CD4-positive, alpha-beta memory T cell (primary cell): ENCODE measurements around the gene SYNPO2. TPM values are rescaled to one million over a fixed set of nuclear protein-coding genes. Genes with fewer than 3 reads are reported as not detected.

ENCODE experiments used
- CTCF ChIA-PET: fragments of 350-600 bp; sonication (Branson Sonifier 250); formaldehyde crosslinking; loops from one replicate; lab custom pipeline; 2021; ENCODE audit warnings: inconsistent platforms; ENCODE audit not compliant: partially characterized antibody; lab: Charles Lee
- POLR2A ChIA-PET: fragments of 350-600 bp; sonication (Branson Sonifier 250); formaldehyde crosslinking; loops from one replicate; lab custom pipeline; 2021; ENCODE audit not compliant: partially characterized antibody; lab: Charles Lee
- DNase-seq, 5 donors: peaks; one replicate each; pipeline versions ENCODE4 v3.0.0 to v3.0.0-alpha.2; 2020 to 2022; ENCODE audit warnings: mixed read lengths in 1 of 5
- H3K27ac ChIP-seq: one replicate; pipeline ENCODE4 v1.7.0; 2013; ENCODE audit warnings: low read depth, low read length
- H3K27me3 ChIP-seq: 2 replicates; pipeline ENCODE4 v1.7.0; 2013; ENCODE audit warnings: mild to moderate bottlenecking, low read length, moderate library complexity; ENCODE audit not compliant: insufficient read depth
- H3K36me3 ChIP-seq: 2 replicates; pipeline ENCODE4 v1.7.0; 2013; ENCODE audit warnings: mild to moderate bottlenecking, low read length, moderate library complexity; ENCODE audit not compliant: insufficient read depth
- H3K4me1 ChIP-seq: 2 replicates; pipeline ENCODE4 v1.7.0; 2013; ENCODE audit warnings: mild to moderate bottlenecking, low read length, moderate library complexity; ENCODE audit not compliant: insufficient read depth
- H3K4me3 ChIP-seq, 2 donors: one replicate each; pipeline ENCODE4 v1.7.0; 2013; ENCODE audit warnings: low read length in 2 of 2, mild to moderate bottlenecking in 1 of 2
- H3K9me3 ChIP-seq, 2 donors: one replicate each; pipeline ENCODE4 v1.7.0; 2013; ENCODE audit warnings: low read length in 2 of 2, control low read depth in 1 of 2; ENCODE audit not compliant: control insufficient read depth in 1 of 2
- H3K27ac Mint-ChIP-seq, 7 donors: one replicate each; pipeline ENCODE4 v1.8.0; 2020 to 2021; ENCODE audit warnings: mixed read lengths in 7 of 7, mild to moderate bottlenecking in 6 of 7, inconsistent platforms in 3 of 7, moderate library complexity in 3 of 7
- H3K27me3 Mint-ChIP-seq, 2 donors: one replicate each; pipeline ENCODE4 v1.8.0; 2020 to 2021; ENCODE audit warnings: mixed read lengths in 2 of 2
- H3K36me3 Mint-ChIP-seq, 2 donors: one replicate each; pipeline ENCODE4 v1.8.0; 2020 to 2021; ENCODE audit warnings: mixed read lengths in 2 of 2, inconsistent platforms in 1 of 2, mild to moderate bottlenecking in 1 of 2
- H3K4me1 Mint-ChIP-seq, 4 donors: one replicate each; pipeline ENCODE4 v1.8.0; 2020 to 2021; ENCODE audit warnings: mixed read lengths in 4 of 4, mild to moderate bottlenecking in 1 of 4
- H3K4me3 Mint-ChIP-seq, 8 donors: one replicate each; pipeline ENCODE4 v1.8.0; 2020 to 2021; ENCODE audit warnings: mixed read lengths in 8 of 8, mild to moderate bottlenecking in 7 of 8, moderate library complexity in 6 of 8, inconsistent platforms in 3 of 8
- H3K9me3 Mint-ChIP-seq, 8 donors: one replicate each; pipeline ENCODE4 v1.8.0; 2020 to 2021; ENCODE audit warnings: mixed read lengths in 8 of 8, mild to moderate bottlenecking in 5 of 8, inconsistent platforms in 3 of 8, moderate library complexity in 1 of 8
- intact Hi-C: fragments of 100-400 bp; cut with micrococcal nuclease; formaldehyde crosslinking; loops from one replicate; pipeline ENCODE4 v1.15.1; 2023
- polyA plus RNA-seq, 2 donors: library from polyadenylated mRNA; unstranded; fragments of 300-500 nt; fragmentation: Illumina TruSeq; gene quantifications; one replicate each; pipeline ENCODE4 v1.2.3, GENCODE V29; 2021
- total RNA-seq, 2 experiments: library from RNA; stranded (reverse); gene quantifications; one replicate each; pipeline ENCODE4 v1.2.3, GENCODE V29; 2021

The SYNPO2 gene
- total and polyA plus RNA-seq, 4 experiments from 2014 or later: 0.04 to 1.4 (median 0.84) TPM

GRCh38 chr4:118930255-118930654 is 41.6 kb downstream of the SYNPO2 start:
- Mint-ChIP-seq H3K27ac (no peak overlapping the region), H3K4me1 (no peaks in the 10 kb centered on the region), H3K4me3 (no peak overlapping the region), H3K9me3 (no peaks in the 10 kb centered on the region), H3K27me3 (peaks cover 0 to 2% of the 10 kb centered on the region in 2 donors), H3K36me3 (no peaks in the 10 kb centered on the region)
- Histone ChIP-seq H3K9me3 (no peaks in the 10 kb centered on the region), H3K36me3 (no peaks in the 10 kb centered on the region), H3K4me3 (no peak overlapping the region), H3K27me3 (no peaks in the 10 kb centered on the region), H3K27ac (no peak overlapping the region), H3K4me1 (no peaks in the 10 kb centered on the region)
- DNase-seq: no peak
- intact Hi-C loops: no loop called here
- POLR2A ChIA-PET: interaction anchor here (0.5 kb wide), 1 partner anchor 245 kb away, joined by 3 read pairs; no protein-coding TSS in a partner anchor
- CTCF ChIA-PET: interaction anchor here (0.7 kb wide), 1 partner anchor 32 kb away, joined by 3 read pairs; no protein-coding TSS in a partner anchor

- DNase-seq: no peak
- POLR2A ChIA-PET: no interaction called here
- Histone ChIP-seq H3K27me3 (no peaks in the 10 kb centered on the region), H3K4me1 (no peaks in the 10 kb centered on the region), H3K36me3 (no peaks in the 10 kb centered on the region), H3K27ac (no peak overlapping the region), H3K9me3 (no peaks in the 10 kb centered on the region), H3K4me3 (no peak overlapping the region)
- intact Hi-C loops: no loop called here
- Mint-ChIP-seq H3K4me3 (no peak overlapping the region), H3K36me3 (no peaks in the 10 kb centered on the region), H3K27ac (no peak overlapping the region), H3K4me1 (no peaks in the 10 kb centered on the region), H3K9me3 (no peaks in the 10 kb centered on the region), H3K27me3 (peaks cover under 1 to 2% of the 10 kb centered on the region in 2 donors)
- CTCF ChIA-PET: no interaction called here
Measured at GRCh38 chr4:118931786-118932185, 43.1 kb downstream of the SYNPO2 start.

- intact Hi-C loops: no loop called here
- no peak overlapping the region for H3K27ac Mint-ChIP-seq
- ChIA-PET POLR2A (no interaction called here), CTCF (no interaction called here)
- Histone ChIP-seq H3K4me1 (no peaks in the 10 kb centered on the region), H3K27me3 (no peaks in the 10 kb centered on the region), H3K27ac (no peak overlapping the region), H3K36me3 (no peaks in the 10 kb centered on the region), H3K9me3 (no peaks in the 10 kb centered on the region), H3K4me3 (no peak overlapping the region)
- DNase-seq: no peak
- H3K9me3 Mint-ChIP-seq: no peaks in the 10 kb centered on the region
- no peaks in the 10 kb centered on the region for H3K36me3 Mint-ChIP-seq
- no peak overlapping the region for H3K4me3 Mint-ChIP-seq
- peaks cover 3 to 6% of the 10 kb centered on the region in 2 donors for H3K27me3 Mint-ChIP-seq
- H3K4me1 Mint-ChIP-seq: no peaks in the 10 kb centered on the region
Measured at GRCh38 chr4:118935819-118936218, 47.2 kb downstream of the SYNPO2 start.

GRCh38 chr4:118936406-118936805 is 47.8 kb downstream of the SYNPO2 start:
- Histone ChIP-seq H3K36me3 (no peaks in the 10 kb centered on the region), H3K27ac (no peak overlapping the region), H3K9me3 (no peaks in the 10 kb centered on the region), H3K4me3 (no peak overlapping the region), H3K4me1 (no peaks in the 10 kb centered on the region), H3K27me3 (no peaks in the 10 kb centered on the region)
- Mint-ChIP-seq H3K9me3 (no peaks in the 10 kb centered on the region), H3K27ac (no peak overlapping the region), H3K4me3 (no peak overlapping the region), H3K4me1 (no peaks in the 10 kb centered on the region), H3K36me3 (no peaks in the 10 kb centered on the region), H3K27me3 (peaks cover 6 to 10% of the 10 kb centered on the region in 2 donors)
- ChIA-PET POLR2A (no interaction called here), CTCF (no interaction called here)
- intact Hi-C loops: no loop called here
- no peak for DNase-seq

- H3K27me3 Mint-ChIP-seq: peaks cover 8 to 12% of the 10 kb centered on the region in 2 donors
- no peak overlapping the region for H3K4me3 ChIP-seq
- H3K9me3 Mint-ChIP-seq: no peaks in the 10 kb centered on the region
- H3K4me1 ChIP-seq: no peaks in the 10 kb centered on the region
- DNase-seq: no peak
- no peaks in the 10 kb centered on the region for H3K36me3 ChIP-seq
- no peaks in the 10 kb centered on the region for H3K27me3 ChIP-seq
- intact Hi-C loops: no loop called here
- no peak overlapping the region for H3K27ac ChIP-seq
- H3K4me1 Mint-ChIP-seq: no peaks in the 10 kb centered on the region
- H3K27ac Mint-ChIP-seq: no peak overlapping the region
- H3K4me3 Mint-ChIP-seq: no peak overlapping the region
- CTCF ChIA-PET: no interaction called here
- POLR2A ChIA-PET: no interaction called here
- H3K9me3 ChIP-seq: no peaks in the 10 kb centered on the region
- H3K36me3 Mint-ChIP-seq: no peaks in the 10 kb centered on the region
Measured at GRCh38 chr4:118939169-118939783, 50.6 kb downstream of the SYNPO2 start.

GRCh38 chr4:118941149-118941548 is 52.5 kb downstream of the SYNPO2 start:
- Mint-ChIP-seq H3K9me3 (no peaks in the 10 kb centered on the region), H3K36me3 (no peaks in the 10 kb centered on the region), H3K27me3 (peaks cover 8 to 12% of the 10 kb centered on the region in 2 donors), H3K4me3 (no peak overlapping the region), H3K27ac (no peak overlapping the region), H3K4me1 (no peaks in the 10 kb centered on the region)
- intact Hi-C loops: no loop called here
- Histone ChIP-seq H3K27me3 (no peaks in the 10 kb centered on the region), H3K4me3 (no peak overlapping the region), H3K27ac (no peak overlapping the region), H3K4me1 (no peaks in the 10 kb centered on the region), H3K36me3 (no peaks in the 10 kb centered on the region), H3K9me3 (no peaks in the 10 kb centered on the region)
- POLR2A ChIA-PET: no interaction called here
- DNase-seq: no peak
- CTCF ChIA-PET: no interaction called here

GRCh38 chr4:118941799-118942198 is 53.1 kb downstream of the SYNPO2 start:
- H3K4me3 ChIP-seq: no peak overlapping the region
- Mint-ChIP-seq H3K27me3 (peaks cover 8 to 12% of the 10 kb centered on the region in 2 donors), H3K9me3 (no peaks in the 10 kb centered on the region), H3K36me3 (no peaks in the 10 kb centered on the region), H3K4me3 (no peak overlapping the region), H3K27ac (no peak overlapping the region), H3K4me1 (no peaks in the 10 kb centered on the region)
- no peaks in the 10 kb centered on the region for H3K27me3 ChIP-seq
- ChIA-PET POLR2A (no interaction called here), CTCF (no interaction called here)
- no peak overlapping the region for H3K27ac ChIP-seq
- no peaks in the 10 kb centered on the region for H3K4me1 ChIP-seq
- no peak for DNase-seq
- H3K36me3 ChIP-seq: no peaks in the 10 kb centered on the region
- no peaks in the 10 kb centered on the region for H3K9me3 ChIP-seq
- intact Hi-C loops: no loop called here
